Measurements from ENCODE around the gene CDC42BPB.

Gene CDC42BPB

GRCh38 chr14:103061482-103061976 lies 4.2 kb upstream of the CDC42BPB start:
- TF ChIP-seq CTCF (conservative IDR thresholded peaks at IDR 0.05) = no peak
- no peak overlapping the region for H3K27ac ChIP-seq

- no peak overlapping the region for H3K27ac ChIP-seq
- no peak for TF ChIP-seq CTCF (conservative IDR thresholded peaks at IDR 0.05)
These were observed 2.2 kb upstream of the CDC42BPB start for GRCh38 chr14:103059556-103059955.

- H3K27ac ChIP-seq = peak overlapping the region; percentile 94
- no peak; the same call in 1 of the 2 replicates for TF ChIP-seq CTCF (conservative IDR thresholded peaks at IDR 0.05)
These were observed 1.1 kb upstream of the CDC42BPB start for GRCh38 chr14:103058164-103059055.

GRCh38 chr14:103057028-103057371 lies 349 bp downstream of the CDC42BPB start:
- peak overlapping the region; percentile 94 for H3K27ac ChIP-seq
- TF ChIP-seq CTCF (conservative IDR thresholded peaks at IDR 0.05) = no peak

GRCh38 chr14:103056322-103057027 lies 874 bp downstream of the CDC42BPB start:
- TF ChIP-seq CTCF (conservative IDR thresholded peaks at IDR 0.05) = no peak
- peak overlapping the region; percentile 94 for H3K27ac ChIP-seq

- no peak for TF ChIP-seq CTCF (conservative IDR thresholded peaks at IDR 0.05)
- peak overlapping the region; percentile 94 for H3K27ac ChIP-seq
These were observed 1.7 kb downstream of the CDC42BPB start for GRCh38 chr14:103055695-103056094.

- peak overlapping the region; percentile 68 for H3K27ac ChIP-seq
- no peak for TF ChIP-seq CTCF (conservative IDR thresholded peaks at IDR 0.05)
These were observed 4.9 kb downstream of the CDC42BPB start for GRCh38 chr14:103052407-103052806.
